Suprapubic skin (tissue), 4 donors: ENCODE results near the gene PLAU. TPM values are rescaled to one million over a fixed set of nuclear protein-coding genes. Genes with fewer than 3 reads are reported as not detected.
A peak's percentile ranks its signal among the peaks of the same experiment; 100 is the strongest.

Experiments
- DNase-seq, 2 donors: peaks; one replicate each; pipeline ENCODE4 v3.0.0-alpha.2; 2019; ENCODE audit warnings: low spot score in 2 of 2
- H3K27ac ChIP-seq: fragments of 200-600 bp; sonication (generic); one replicate; pipeline ENCODE4 v1.5.1; 2019
- H3K27me3 ChIP-seq: fragments of 200-600 bp; sonication (generic); one replicate; pipeline ENCODE4 v1.5.1; 2019
- H3K36me3 ChIP-seq: fragments of 200-600 bp; sonication (generic); one replicate; pipeline ENCODE4 v1.5.1; 2019
- H3K4me1 ChIP-seq: fragments of 200-600 bp; sonication (generic); one replicate; pipeline ENCODE4 v1.5.1; 2019
- H3K4me3 ChIP-seq: fragments of 200-600 bp; sonication (generic); one replicate; pipeline ENCODE4 v1.5.1; 2019; ENCODE audit warnings: mild to moderate bottlenecking
- H3K9me3 ChIP-seq: fragments of 200-600 bp; sonication (generic); one replicate; pipeline ENCODE4 v1.5.1; 2019
- EP300 ChIP-seq: sonication (generic); formaldehyde crosslinking; IDR thresholded peaks from one replicate; pipeline ENCODE4 v1.6.1; 2017; ENCODE audit warnings: antibody characterized with exemption
- POLR2A ChIP-seq, 2 donors: fragments of 450-650 bp; IDR thresholded peaks; one replicate each; pipeline ENCODE4 v1.6.1; 2017; ENCODE audit warnings: antibody characterized with exemption in 2 of 2, mild to moderate bottlenecking in 2 of 2, moderate library complexity in 2 of 2
- POLR2AphosphoS5 ChIP-seq, 3 donors: sonication (generic); formaldehyde crosslinking; IDR thresholded peaks; one replicate each; pipeline ENCODE4 v1.6.1; 2017; ENCODE audit warnings: antibody characterized with exemption in 3 of 3
- WGBS: methylation state at CpG from one replicate; pipeline ENCODE4 v1.1.5; 2018; 5-methylcytosine and 5-hydroxymethylcytosine counted together
- total RNA-seq, 4 donors: library from RNA; depleted of rRNA; stranded (reverse); fragments of >200 nt; gene quantifications; one replicate each; pipeline ENCODE4 v1.1.0, GENCODE V29; 2016
- TF ChIP-seq, protein P1 (sequence below), 2 donors: fragments of 200-600 bp in 1 of 2; fragments of 450-650 bp in 1 of 2; sonication (generic) in 1 of 2; IDR thresholded peaks; one replicate each; pipeline ENCODE4 v1.5.1; 2016 to 2019; ENCODE audit warnings: antibody characterized with exemption in 2 of 2, mild to moderate bottlenecking in 1 of 2, moderate library complexity in 1 of 2

PLAU gene
- total RNA-seq, 4 donors from 2014 or later = 8.4 to 19.1 (median 10.8) TPM

DNA sequence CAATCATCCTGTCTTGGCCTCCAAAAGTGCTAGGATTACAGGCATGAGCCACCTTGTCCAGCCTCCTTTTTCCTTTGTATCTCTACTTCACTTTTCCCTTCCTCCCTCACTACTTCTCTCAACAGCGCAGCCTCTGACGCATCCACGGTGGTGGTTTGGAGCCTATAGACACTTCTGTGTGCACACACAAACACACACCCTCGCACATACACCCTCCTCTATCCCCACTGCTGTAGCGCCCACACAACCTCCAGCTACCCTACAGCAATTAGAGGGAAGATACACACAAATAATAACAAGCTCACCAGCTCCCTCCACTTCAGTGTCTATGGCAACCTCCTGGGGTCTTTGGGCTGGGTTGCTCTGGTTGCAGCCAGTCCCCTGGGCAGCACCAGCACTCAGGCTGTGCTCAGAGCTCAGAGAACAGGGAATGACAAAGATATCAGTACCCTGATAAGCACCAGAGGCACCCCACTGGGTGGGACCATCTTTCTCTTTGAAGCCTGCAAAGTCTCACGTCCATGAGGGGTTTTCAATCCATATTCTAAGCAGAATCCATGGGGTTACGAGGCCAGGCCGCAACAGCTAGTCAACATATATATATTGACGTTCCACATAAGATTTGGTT is 33.3 kb upstream of the PLAU start:
- no peak overlapping the region for H3K27ac ChIP-seq
- TF ChIP-seq POLR2AphosphoS5 (IDR thresholded peaks at IDR 0.05) = no peak
- no peak for TF ChIP-seq EP300
- TF ChIP-seq, protein P1, sequence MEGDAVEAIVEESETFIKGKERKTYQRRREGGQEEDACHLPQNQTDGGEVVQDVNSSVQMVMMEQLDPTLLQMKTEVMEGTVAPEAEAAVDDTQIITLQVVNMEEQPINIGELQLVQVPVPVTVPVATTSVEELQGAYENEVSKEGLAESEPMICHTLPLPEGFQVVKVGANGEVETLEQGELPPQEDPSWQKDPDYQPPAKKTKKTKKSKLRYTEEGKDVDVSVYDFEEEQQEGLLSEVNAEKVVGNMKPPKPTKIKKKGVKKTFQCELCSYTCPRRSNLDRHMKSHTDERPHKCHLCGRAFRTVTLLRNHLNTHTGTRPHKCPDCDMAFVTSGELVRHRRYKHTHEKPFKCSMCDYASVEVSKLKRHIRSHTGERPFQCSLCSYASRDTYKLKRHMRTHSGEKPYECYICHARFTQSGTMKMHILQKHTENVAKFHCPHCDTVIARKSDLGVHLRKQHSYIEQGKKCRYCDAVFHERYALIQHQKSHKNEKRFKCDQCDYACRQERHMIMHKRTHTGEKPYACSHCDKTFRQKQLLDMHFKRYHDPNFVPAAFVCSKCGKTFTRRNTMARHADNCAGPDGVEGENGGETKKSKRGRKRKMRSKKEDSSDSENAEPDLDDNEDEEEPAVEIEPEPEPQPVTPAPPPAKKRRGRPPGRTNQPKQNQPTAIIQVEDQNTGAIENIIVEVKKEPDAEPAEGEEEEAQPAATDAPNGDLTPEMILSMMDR (IDR thresholded peaks at IDR 0.05) = no peak
- TF ChIP-seq POLR2A (IDR thresholded peaks at IDR 0.05) = no peak
- H3K27me3 ChIP-seq = no peaks in the 10 kb centered on the region
- no peaks in the 10 kb centered on the region for H3K36me3 ChIP-seq
- DNase-seq = no peak
- H3K4me1 ChIP-seq = peaks cover 43% of the 10 kb centered on the region
- WGBS = 94% methylated on average over 9 of the region's 9 CpGs
- H3K4me3 ChIP-seq = no peak overlapping the region
- H3K9me3 ChIP-seq = no peaks in the 10 kb centered on the region

DNA sequence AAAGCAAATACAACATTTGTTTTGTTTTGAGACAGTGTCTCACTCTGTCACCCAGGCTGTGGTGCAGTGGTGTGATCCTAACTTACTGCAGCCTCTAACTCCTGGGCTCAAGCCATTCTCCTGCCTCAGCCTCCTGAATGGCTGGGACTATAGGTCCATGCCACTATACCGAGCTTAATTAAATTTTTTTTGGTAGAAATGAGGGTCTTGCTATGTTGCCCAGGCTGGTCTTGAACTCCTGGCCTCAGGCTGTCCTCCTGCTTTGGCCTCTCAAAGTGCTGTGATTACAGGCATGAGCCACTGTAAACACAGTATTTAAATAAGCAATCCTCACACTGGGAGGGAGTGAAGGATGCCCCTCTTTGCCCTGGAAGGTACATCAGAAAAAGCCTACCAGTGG is 32.6 kb upstream of the PLAU start:
- Histone ChIP-seq H3K36me3 (no peaks in the 10 kb centered on the region), H3K27ac (no peak overlapping the region), H3K4me3 (no peak overlapping the region), H3K9me3 (no peaks in the 10 kb centered on the region), H3K4me1 (peaks cover 36% of the 10 kb centered on the region), H3K27me3 (no peaks in the 10 kb centered on the region)
- no peak for TF ChIP-seq EP300
- TF ChIP-seq, protein P1 (IDR thresholded peaks at IDR 0.05) = no peak
- TF ChIP-seq POLR2A (IDR thresholded peaks at IDR 0.05) = no peak
- no peak for TF ChIP-seq POLR2AphosphoS5 (IDR thresholded peaks at IDR 0.05)
- DNase-seq = no peak
- WGBS = 83% methylated on average over 1 of the region's 1 CpG

DNA sequence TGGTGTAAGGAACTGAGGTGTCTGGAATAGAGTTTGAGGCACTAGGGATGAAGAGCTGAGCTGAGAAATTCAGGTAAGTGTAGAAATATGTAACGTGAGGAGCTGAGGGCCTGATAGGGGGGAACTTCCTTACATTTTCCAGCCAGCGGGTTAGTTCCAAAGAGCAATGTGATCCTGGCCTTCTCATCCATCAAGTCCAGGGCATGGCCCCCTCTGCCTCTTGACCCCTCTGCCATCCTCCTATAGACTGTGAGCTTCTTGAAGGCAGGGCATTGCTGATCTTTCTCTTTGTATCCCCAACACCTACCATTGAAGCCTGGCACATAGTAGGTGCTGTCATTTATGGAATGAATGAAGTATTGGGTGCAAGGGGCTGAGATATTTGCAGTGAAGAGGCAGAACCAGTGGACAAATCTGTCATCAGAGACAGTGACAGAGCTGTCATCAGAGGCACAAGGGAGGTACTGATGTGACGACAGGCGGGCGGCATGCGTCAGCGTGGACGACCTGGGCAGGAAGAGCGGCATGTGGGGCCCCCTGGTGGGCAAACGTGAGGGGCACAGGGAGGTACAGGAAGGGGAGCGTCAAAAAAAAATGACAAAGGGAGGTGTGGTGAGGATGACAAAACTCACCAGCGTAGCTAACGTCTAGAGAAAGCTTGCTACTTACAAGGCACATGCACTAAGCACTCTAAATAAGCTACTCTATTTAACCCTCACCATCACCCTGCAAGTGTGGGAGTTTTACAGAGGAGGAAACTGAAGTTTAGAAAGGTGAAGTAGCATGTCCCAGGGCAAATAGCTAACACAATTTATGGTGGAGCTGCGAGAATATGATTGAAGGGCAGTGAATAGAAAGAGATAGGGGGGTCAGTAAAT is 31.4 kb upstream of the PLAU start:
- DNase-seq = peak; percentile 89 to 93
- no peaks in the 10 kb centered on the region for H3K36me3 ChIP-seq
- H3K27me3 ChIP-seq = no peaks in the 10 kb centered on the region
- no peak overlapping the region for H3K27ac ChIP-seq
- WGBS = 15% methylated on average over 14 of the region's 14 CpGs
- no peak for TF ChIP-seq POLR2A (IDR thresholded peaks at IDR 0.05)
- TF ChIP-seq, protein P1 (IDR thresholded peaks at IDR 0.05) = peak; percentile 95 to 97
- no peak for TF ChIP-seq EP300
- TF ChIP-seq POLR2AphosphoS5 (IDR thresholded peaks at IDR 0.05) = peak in 2 of 3 donors; percentile 12 to 39
- no peaks in the 10 kb centered on the region for H3K9me3 ChIP-seq
- H3K4me1 ChIP-seq = peaks cover 30% of the 10 kb centered on the region
- no peak overlapping the region for H3K4me3 ChIP-seq

DNA sequence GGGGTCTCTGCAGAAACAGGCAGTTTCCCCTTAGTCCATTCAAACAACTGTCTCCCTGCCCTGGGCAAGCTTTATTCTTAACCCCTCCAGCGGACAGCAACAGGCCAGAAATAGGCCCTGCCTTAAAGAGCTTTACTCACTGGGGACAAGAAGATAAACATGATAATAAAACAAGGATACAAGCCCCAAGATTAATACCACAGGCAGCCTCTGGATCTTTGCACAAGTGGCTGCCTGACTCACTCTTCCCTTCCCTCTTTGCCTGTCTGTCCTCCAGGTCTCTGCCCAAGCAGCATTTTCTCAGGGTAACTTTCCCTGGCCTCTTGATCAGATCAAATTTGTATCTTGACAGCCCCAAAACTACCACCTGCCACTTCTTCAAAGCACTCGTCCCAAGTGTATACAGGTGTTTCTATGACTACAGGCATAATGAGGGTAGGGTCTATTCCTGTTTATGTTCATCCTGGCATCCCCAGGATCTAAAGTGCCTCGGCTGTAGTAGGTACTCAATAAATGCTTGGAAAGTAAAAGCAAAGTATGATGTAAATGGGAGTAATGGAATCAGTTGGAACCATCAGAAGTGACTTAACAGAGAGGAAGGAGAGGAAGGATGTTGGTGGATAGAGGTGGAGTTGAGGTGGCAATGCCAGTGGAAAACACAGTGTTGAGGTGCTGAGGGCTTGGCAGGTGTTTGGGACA is 29.6 kb upstream of the PLAU start:
- TF ChIP-seq, protein P1 (IDR thresholded peaks at IDR 0.05) = no peak
- no peak for TF ChIP-seq EP300
- TF ChIP-seq POLR2A (IDR thresholded peaks at IDR 0.05) = no peak
- TF ChIP-seq POLR2AphosphoS5 (IDR thresholded peaks at IDR 0.05) = no peak
- WGBS = 81% methylated on average over 3 of the region's 3 CpGs
- H3K27me3 ChIP-seq = no peaks in the 10 kb centered on the region
- no peak overlapping the region for H3K27ac ChIP-seq
- peaks cover 20% of the 10 kb centered on the region for H3K4me1 ChIP-seq
- no peaks in the 10 kb centered on the region for H3K36me3 ChIP-seq
- DNase-seq = no peak
- H3K9me3 ChIP-seq = no peaks in the 10 kb centered on the region
- no peak overlapping the region for H3K4me3 ChIP-seq

DNA sequence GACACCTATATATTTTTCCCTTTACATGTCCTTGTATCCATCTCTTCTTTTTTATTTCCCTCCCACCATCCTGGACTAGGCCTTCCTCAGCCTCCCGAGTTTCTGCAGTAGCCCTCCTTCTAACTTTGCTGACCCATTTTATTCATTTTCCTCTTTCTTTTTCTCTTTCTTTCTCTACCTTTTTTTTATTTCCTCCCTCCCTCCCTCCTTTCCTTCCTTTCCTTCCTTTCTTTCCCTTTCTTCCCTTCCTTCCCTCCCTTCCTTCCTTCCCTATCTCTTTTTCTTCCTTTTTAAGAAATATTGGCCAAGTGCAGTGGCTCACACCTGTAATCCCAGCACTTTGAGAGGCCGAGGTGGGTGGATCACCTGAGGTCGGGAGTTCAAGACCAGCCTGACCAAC is 26.9 kb upstream of the PLAU start:
- Histone ChIP-seq H3K4me1 (peaks cover 41% of the 10 kb centered on the region), H3K27me3 (no peaks in the 10 kb centered on the region), H3K27ac (no peak overlapping the region), H3K4me3 (no peak overlapping the region), H3K36me3 (no peaks in the 10 kb centered on the region), H3K9me3 (no peaks in the 10 kb centered on the region)
- TF ChIP-seq POLR2AphosphoS5 (IDR thresholded peaks at IDR 0.05) = no peak
- TF ChIP-seq EP300 = no peak
- no peak for TF ChIP-seq POLR2A (IDR thresholded peaks at IDR 0.05)
- TF ChIP-seq, protein P1 (IDR thresholded peaks at IDR 0.05) = no peak
- no peak for DNase-seq
- 87% methylated on average over 3 of the region's 3 CpGs for WGBS
